Measurements from ENCODE around the gene ZFPM1.

- TF ChIP-seq CTCF (IDR thresholded peaks at IDR 0.05; ENCODE audit: control extremely low read depth in 1 of 3, insufficient read depth in 1 of 3, low read depth in 1 of 3, low read length in 3 of 3) (no peak), SIX5 (IDR thresholded peaks at IDR 0.05; ENCODE audit: low read depth, low read length) (no peak)
Measured at GRCh38 chr16:88431651-88432050, 21.4 kb upstream of the ZFPM1 start.
